Activated CD8-positive, alpha-beta memory T cell treated with anti-CD3 and anti-CD28 coated beads, Interleukin-2, amount 50 U/mL, for 24 hours (primary cell): Measurements from ENCODE around the gene MYLK4.

ENCODE experiments used
- DNase-seq: peaks from one replicate; pipeline ENCODE4 v3.0.0-alpha.2; 2020; ENCODE audit errors: extremely low read depth

The MYLK4 gene

DNA sequence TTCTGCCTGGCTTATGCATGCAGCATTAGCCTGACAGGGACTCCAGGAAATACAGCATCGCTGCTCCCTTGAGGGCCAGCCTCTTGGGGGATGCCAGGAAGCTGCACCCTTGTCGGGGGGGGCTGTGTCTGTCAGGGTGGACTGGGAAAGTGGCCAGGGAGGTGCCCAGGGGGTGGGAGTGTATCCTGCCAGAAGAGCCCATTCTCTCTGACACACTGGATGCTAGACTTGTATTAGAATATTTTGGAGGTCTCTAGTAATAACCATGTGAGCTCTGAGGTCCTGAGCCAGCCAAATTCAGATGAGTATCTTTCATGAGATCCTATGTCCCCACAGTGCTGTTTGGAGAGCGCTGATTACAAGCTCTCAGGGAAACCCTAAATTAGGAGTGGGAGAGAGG, 89.1 kb downstream of the MYLK4 start:
- no peak for DNase-seq

DNA sequence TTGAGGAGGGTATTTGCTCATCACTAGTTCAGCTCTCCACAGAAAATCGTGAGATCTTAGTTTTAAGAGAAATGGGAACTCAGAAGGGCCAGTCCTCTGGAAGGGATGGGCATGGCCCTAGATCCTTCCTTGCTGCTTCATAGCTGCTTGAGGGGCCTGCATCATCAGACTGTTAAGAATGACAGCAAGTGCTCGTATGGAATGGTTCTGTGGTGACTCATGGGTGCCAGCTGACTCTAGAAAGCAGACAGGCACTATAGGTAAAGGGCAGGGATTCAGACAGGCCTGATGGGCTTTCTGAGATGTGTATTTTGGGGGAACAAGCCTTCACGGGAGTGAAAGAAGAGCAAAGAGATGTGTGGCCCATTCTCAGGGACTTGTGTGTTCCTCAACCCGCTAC, 90.8 kb downstream of the MYLK4 start:
- no peak for DNase-seq

DNA sequence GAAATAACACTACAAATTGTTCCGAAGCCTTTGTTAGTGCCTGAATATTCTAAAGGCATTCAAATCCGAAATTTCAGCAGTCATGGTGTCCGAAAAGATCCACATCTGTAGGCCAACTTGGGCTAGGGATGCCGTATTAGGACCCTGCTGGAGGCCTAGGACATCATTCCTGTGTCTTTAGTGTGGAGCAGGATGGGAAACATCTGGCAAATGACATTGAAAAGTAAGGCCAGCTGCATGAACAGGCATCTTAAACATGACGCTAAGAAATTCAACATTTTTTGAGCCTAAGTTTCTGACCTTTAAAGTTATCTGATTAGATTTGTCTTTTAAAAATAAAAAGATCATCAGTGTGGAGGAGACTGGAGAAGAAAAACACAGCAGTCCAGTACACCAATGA, 91.3 kb downstream of the MYLK4 start:
- DNase-seq = no peak

DNA sequence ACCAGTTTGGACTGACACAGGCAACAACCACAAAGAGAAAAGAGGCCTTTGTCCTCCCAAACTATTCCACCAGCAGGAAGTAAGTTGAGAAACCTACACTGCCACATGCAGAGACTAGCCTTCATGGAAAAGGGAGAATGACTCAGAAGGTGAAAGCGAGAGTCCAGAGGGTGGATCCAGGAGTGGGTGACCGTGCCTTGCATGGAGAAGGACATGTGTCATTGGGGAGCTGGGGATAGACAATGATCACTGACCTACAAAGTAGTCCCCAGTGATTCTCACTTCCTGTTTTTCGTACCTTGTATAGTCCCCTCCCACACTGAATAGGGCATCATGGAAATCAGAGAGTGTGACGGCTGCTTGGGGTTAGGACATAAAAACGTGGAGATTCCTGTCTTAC, 91.9 kb downstream of the MYLK4 start:
- DNase-seq = no peak

DNA sequence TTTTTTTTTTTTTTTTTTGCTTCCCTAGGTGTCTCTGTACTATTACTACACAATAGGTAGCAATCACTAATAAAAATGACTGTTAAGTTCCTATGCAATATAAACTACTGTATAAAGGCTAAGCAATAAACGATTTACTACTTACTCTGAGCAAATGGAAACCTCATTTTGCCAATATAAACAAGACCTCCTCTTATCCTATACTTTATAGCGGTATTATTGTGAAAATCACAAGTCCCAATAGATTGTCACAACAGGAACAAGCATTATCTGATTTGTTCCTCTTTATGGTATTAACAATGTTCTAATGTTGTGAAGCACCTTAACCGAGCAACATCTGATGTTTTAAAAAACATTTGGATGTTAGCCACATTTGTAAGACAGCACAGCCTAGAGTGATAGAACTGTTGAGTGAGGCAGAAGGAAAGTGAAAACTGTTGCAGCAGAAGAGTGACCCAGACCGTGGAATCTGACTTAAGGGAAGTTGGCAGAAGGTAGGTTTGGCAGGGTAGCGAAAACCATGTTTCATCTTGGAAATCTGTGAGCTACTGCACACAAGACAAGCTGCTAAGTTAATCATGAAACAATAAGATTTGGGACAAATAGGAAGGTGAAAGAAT, 94.2 kb downstream of the MYLK4 start:
- DNase-seq = no peak

DNA sequence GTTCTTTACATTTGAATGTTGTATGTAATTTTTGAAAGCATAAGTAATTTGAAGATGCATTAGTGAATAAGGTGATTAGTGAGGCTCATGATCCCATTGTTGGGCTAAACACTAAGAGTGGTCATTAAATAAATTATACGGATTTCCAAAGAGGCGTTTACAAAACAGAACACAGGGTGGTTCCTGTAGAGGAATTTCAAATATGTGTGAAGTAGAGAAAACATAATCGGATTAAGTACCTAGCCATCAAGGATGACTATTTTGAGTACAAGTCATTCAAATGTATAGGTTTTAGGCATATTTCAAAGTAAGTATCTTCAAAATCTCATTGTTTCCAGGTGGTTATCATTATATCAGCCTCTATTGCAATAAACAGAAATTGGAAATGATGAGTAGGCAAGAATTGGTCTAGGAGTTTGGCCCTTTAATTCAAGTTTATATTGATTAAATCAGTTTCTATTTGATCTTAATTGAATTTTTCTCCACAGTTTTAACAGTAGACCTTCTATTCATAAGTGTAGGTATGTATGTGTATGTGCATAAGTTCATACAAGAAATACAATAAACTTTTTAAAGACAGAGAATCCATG, 94.8 kb downstream of the MYLK4 start:
- no peak for DNase-seq

DNA sequence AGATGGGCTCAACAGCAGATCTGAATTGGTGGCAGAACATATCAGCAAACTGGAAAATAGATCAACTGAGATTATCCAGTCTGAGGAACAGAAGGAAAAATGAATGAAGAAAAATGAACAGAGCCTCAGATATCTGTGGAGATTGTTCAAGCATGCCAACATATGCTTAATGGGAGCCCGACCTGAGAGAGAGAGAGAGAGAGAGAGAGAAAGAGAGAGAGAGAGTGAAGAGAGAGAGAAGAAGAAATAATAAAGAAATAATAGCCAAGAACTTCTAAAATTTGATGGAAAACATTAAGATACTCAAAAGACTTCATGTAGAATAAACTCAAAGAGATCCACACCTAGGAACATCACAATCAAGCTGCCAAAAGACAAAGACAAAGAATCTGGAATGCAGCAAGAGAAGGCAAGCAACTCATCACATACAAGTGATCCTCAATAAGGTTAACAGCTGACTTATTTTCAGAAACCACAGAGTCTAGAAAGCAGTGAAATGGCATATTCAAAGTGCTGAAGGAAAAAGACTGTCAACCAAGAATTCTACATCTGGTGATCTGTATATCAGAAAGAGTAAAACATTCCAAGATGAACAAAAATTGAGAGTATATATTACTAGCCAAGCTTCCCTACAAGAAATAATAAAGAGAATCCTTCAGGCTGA, 97.2 kb downstream of the MYLK4 start:
- DNase-seq = no peak

DNA sequence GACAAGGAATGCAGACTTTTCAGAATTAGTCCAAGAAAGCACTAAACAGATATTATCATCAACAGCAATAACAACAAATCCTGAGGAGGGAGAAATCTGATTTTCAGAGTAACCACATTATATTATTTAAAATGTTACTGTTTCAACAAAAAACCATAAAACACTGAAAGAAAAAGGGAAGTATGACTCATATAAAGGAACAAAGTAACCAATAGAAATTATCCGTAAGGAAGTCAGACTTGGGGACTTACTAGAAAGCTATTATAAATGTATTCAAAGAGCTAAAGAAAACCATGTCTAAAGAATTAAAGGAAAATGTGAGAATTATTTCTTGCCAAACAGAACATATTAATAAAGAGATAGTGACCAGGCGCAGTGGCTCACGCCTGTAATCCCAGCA, 98.1 kb downstream of the MYLK4 start:
- no peak for DNase-seq

DNA sequence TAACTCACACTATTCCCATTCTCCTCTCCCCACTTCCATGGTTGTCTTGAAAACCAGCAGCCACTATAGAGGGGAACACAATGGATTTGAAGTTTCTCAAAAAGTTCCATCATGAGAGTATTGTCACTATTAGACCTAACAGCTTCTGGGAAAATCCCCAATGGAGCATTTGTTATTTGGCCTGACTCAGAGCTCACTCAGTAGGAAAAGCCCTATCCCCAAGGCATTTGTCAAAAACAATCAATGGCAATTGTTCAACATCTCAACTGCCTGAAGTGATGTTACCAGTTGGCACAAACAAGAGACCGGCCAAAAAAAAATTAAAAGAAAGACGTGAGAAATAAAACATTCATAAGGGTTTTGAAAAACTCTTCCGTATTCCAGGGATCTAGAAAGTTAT, 98.8 kb downstream of the MYLK4 start:
- no peak for DNase-seq

DNA sequence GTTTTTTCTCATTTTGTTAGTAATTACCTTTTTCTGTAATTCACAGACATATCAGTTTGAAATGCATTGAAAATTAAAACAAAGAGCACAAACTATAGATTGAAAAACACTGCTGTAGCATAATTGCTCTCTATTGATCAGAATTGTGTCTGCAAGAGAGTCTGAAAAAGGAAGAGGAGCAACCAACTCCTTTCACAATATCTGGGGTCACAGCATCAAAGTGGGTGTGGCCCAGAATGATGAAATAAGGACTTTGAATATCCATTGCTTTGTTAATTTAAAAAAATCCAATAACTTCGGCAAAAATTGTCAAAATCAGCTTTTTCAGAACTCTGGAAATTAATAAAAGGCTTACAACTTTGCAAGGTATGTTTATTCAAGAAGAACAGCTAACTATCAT, 99.2 kb downstream of the MYLK4 start:
- DNase-seq = no peak

DNA sequence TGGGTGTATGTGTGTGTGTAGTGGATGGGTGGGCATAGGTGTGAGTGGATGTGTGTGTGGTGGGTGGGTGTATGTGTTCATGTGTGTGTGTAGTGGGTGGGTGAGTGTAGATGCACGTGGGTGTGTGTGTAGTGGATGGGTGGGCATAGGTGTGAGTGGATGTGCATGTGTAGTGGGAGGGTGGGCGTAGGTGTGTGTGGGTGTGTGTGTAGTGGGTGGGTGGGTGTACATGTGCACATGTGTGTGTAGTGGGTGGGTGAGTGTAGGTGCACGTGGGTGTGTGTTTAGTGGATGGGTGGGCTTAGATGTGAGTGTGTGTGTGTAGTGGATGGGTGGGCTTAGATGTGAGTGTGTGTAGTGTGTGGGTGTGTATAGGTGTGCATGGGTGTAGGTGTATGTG, 104.4 kb downstream of the MYLK4 start:
- no peak for DNase-seq

DNA sequence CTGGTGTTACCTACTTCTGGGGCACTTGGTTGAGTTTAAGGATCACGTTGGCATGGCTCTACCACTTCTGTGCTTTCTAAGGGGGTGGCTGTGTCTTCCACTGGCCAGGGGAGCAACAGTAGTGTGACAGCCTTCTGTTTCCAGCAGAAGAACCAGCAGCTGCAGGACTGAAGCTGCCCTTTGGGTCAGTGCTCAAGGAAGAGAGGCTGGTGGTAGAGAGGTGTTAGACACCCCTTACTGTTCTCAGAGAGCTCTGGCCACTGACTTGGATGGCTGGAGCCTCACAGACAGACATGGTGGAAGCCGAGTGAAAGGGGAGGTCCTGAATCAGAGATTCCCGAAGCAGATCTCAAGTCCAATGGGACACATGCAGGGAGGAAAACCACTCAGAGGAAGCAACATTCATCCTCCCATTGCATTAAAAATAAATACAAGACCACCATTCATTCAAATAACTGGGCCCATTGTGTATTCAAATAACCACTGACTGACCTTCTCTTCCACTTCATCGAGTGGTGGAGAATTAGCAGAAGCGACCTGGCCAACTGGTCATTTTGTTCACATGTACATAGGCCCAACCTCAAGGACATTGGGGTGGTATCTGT, 106.7 kb downstream of the MYLK4 start:
- no peak for DNase-seq

DNA sequence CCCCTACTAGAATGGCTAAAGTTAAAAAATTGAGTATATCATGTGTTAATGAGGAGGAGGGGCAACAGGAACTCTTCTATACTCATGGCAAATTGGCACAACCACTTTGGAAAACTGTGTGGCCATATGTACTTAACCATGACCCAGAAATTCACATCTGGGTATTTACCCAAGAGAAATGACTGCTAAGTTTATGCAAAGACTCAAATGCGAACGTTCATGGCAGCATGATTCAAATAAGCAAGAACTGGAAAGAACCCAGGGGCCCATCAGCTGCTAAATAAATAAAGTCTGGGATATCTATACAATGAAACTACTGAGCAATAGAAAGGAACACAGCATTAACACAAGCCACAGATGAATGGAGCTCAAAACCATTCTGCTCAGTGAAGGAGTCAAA, 107.6 kb downstream of the MYLK4 start:
- DNase-seq = no peak

DNA sequence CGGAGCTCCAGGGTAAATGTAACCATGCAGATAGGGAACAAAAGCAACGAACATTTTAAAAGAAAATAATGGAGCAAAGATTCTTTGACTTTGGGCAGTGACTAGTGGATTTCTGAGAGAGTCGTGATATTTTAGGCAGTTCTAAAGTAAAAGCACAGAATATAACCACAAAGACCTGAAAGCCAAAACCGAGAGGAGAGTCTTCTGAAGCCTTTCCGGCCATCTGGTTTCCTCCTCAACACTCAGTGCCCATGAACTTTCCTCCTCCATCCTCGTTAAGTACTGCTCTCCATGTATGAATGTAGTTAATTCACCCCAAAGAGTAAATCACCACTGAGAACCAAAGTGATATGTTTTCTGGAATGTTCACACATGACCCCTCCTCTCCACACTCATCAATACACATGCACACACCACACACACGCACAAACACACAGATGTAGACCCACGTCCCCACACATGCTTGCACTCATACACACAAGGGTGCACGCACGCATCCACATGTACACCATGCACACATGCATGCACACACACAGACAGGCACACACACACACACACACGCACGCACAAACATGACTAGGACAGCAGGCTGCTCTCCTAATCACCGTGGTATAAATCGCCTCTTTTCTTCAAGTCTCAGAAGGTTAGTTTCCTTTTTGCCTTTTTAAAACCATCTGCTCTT, 109.5 kb downstream of the MYLK4 start:
- DNase-seq = no peak

DNA sequence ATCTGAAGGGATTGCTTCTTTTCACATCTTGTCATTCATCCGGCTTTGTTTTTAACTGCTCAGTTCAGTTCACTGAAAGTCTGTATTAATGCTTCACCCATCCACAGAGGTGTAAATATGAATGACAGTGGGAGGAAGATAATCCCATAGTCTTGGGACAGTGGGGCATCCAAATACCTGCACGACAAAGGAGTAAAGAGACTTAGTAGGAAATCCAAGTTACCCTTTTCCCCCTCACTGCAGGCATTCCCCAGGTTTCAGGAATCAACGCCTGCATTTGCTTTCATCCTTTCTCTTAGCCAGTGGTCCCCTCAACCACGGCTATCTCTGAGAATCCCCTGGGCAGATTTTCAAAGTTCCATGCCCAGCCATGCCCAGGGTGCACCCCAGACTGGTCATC, 110.2 kb downstream of the MYLK4 start:
- DNase-seq = no peak

DNA sequence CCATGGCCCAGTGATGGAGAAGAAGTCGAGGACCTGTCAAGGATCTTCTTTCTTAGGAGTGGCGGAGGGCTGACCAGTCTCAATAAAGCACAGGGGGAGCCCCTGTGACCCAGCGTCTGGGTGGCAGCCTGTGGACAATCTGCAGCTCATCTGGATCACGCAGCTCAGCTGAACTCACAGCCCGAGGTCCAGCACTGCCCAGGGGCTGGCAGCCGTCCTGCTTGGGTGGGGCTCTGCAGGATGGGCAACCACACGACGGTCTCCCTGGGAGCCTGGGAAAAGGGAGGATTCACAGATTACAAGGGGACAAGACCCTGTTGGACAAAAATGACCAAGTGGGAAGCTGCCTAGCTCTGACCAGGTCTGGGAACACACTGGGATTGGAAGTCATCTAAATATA, 110.8 kb downstream of the MYLK4 start:
- no peak for DNase-seq

DNA sequence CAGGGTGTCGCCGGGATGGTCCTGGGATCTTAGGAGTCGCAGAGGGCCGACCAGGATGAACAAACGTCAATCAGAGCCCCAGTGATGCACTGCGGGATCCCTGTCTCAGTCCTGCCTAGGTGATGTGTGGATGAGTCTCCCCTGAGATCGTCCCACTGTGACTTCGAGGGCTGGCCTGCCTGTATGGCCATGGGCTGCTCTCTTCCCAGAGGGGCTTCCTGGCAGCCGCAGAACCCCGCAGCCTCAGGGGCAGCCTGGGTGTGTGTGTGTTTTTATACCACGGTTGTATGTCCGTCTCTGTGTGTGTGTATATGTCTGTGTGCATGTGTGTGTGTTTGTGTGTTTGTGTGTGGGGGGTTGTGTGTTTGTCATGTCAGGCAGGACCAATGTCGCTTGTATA, 111.6 kb downstream of the MYLK4 start:
- DNase-seq = no peak

DNA sequence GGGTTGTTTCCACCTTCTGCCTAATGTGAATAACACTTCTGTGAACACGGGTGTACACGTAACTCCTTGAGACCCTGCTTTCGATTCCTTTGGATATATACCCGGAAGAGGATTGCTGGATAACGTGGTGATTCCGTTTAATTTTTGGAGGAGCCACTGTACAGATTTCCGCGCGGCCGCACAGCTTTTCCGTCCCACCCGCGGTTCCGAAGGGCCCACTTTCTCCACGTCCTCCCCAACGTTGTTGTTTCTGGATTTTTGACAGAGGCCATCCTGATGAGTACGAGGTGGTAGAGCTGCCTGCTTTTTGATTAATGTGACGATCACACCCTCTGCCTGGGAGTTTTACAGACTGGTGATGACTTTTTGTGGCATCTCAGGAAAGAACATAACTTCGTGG, 114.0 kb downstream of the MYLK4 start:
- DNase-seq = no peak

DNA sequence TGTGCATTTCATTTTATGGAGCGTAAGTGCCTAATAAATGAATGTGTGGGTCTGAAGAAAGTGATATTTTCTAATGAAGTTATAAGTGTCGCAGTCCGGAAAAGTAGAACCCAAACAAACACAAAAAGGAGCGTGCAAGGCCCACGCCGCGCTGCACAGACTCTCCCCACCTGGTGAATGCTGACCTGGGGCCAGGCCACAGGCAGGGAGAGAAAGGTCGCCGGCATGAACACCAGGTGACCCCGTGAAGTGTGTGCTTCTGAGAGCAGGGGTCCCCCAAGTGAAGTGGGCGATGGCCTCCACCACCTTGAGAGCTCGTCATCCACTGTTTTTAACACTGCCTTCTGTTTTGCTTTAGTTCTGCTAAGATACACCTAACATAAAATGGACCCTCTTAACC, 114.8 kb downstream of the MYLK4 start:
- DNase-seq = no peak

DNA sequence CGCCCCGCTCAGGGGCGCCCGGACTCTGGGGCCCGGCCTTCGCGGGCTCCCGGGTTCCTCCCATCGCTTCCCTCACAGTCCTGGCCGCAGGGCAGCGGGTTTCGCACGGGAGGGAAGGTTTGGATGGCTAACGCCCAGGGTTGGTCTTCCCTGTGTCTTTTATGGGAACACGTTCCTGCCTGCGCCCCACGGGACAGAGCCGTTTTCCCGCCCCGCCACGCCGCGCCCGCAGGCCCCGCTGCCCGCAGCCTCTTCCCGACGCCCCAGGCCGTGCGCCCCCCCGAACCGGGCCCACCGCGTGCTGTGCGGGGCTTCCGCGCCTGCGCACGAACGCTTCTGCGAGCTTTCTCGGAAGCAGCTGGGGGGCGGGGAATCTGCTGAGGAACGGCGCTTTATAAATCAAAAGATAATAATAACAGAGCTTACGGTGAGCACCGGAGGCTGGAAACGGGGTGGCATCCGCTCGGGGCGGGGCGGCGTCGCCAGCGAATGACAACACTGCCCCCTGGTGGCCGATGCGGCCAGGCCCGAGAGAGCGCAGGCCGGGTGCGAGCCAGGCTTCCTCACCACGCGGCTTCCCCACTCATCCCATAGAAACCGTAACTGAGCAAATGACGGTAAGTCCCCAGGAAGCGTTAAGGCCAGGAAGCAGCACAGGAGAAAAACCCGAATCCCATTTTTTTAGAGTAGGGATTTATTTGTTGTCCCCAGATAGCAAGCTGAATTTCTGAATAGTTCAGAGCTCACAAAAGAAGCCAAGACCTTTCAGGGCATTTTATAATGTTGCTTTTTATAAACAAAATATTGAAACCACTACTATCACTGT, 116.4 kb downstream of the MYLK4 start:
- peak; percentile 56 for DNase-seq

DNA sequence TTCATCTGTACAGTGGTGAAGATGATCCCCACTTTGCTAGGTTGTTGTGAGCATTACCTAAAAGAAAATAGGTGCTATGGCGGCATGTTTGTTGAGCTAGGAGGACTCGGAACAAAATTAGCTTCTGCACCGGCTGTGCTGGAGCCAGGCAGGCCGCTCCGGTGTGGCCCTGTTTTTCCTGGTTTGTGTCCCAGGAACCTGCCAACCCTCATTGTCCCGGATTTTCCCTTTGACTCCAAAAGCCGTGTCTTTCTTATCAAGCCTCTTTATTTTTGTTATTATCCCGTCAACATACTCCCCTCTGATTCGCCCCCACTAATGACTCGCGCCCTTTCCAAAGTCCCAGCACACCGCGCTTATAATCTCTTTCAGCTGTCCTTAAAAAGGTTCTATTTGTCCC, 117.0 kb downstream of the MYLK4 start:
- DNase-seq = no peak
